ENCODE data around the gene EDIL3.

The EDIL3 gene

DNA sequence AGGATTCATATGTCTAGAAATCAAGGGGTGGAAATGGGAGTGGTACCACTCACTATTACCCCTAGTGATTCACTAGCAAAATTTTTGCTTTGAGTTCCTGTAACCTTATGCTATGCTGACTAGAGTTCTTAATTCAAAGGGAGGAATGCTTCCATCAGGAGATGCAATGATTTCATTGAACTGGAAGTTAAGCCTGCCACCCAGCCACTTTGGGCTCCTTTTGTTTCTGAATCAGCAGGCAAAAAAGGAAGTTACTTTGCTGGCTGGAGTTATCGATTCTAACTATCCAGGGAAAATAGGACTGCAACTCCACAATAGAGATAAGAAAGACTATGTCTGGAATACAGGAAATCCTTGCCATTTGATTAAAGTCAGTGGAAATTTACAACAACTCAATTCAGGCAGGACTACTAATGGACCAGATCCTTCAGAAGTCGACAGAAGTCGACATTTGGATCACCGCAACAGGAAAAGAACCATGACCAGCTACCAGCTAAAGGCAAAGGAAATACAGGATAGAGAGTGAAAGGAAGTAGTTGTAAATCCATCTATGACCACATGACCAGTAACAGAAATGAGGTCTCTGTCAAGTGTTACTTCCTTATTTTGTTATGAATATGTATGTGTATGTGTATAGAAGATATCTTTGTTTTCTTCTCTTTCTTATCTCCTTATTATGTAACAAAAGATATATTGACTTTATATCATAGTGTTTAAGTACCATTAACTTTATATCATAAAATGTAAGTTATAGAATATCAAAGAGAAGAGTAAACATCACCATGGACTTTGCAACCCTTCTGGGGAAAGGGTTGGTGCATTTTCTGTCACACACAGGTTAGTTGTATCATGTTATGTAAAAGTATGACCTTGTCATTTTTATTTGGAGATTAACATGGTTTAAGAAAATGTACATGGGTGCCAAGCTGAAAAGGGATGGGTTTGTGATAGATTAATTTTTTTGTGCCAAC is 465.3 kb downstream of the EDIL3 start:
- H3K4me3 ChIP-seq (ENCODE audit: low read depth, low read length), result no peak overlapping the region
- TF ChIP-seq CTCF (IDR thresholded peaks at IDR 0.05; ENCODE audit: low read depth, low read length), result no peak
- H3K9me3 ChIP-seq (ENCODE audit: severe bottlenecking), result no peaks in the 10 kb centered on the region

DNA sequence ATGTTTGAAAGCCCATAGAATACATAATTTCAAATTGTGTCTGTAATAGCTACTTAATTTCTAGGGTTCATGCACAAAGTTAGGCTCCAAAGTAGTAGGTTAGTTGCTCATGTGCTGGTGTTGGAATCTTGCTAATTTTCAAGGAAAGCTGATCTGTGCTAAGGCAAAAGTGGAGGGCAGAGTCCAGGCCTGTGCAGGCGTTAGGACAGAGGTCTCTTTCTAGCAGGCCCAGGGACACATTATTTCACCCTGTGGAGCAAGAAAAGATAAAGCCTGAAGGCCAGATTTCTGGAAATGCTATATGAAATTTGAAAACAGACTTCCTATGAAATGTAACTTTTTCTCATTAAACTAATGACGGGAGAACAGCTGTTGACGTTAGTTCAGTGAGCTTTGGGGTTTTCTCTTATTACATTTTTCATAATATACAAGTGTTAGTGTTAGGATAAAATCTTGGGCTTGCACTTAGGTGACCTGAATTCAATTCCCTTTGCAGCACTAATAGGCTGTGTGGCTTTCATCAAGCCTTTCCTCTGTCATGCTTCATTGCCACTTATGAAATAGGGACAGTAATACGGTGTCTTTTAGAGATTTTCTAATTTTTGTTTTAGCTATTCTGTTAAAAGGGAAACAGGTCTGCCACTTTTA is 467.3 kb downstream of the EDIL3 start:
- no peak for DNase-seq
- Histone ChIP-seq H3K27me3 (ENCODE audit: insufficient read depth, low read depth, severe bottlenecking) (no peaks in the 10 kb centered on the region), H3K36me3 (no peaks in the 10 kb centered on the region), H3K27ac (no peak overlapping the region), H3K9me3 (ENCODE audit: severe bottlenecking) (no peaks in the 10 kb centered on the region), H3K4me3 (ENCODE audit: low read depth, low read length) (no peak overlapping the region)
- TF ChIP-seq CTCF (IDR thresholded peaks at IDR 0.05; ENCODE audit: low read depth, low read length), result no peak

More for the DNA sequence above, 465.3 kb downstream of the EDIL3 start:
- Histone ChIP-seq H3K27me3 (ENCODE audit: insufficient read depth, low read depth, severe bottlenecking) (no peaks in the 10 kb centered on the region), H3K27ac (no peak overlapping the region), H3K36me3 (no peaks in the 10 kb centered on the region)
- no peak for DNase-seq

- H3K9me3 ChIP-seq (ENCODE audit: severe bottlenecking), result no peaks in the 10 kb centered on the region
- DNase-seq, result no peak
- no peak for TF ChIP-seq CTCF (IDR thresholded peaks at IDR 0.05; ENCODE audit: low read depth, low read length)
- no peaks in the 10 kb centered on the region for H3K27me3 ChIP-seq (ENCODE audit: insufficient read depth, low read depth, severe bottlenecking)
- H3K4me3 ChIP-seq (ENCODE audit: low read depth, low read length), result no peak overlapping the region
- no peak overlapping the region for H3K27ac ChIP-seq
- H3K36me3 ChIP-seq, result no peaks in the 10 kb centered on the region
Measured at GRCh38 chr5:83914662-83915418, 469.8 kb downstream of the EDIL3 start.

GRCh38 chr5:83914199-83914598 is 470.5 kb downstream of the EDIL3 start:
- Histone ChIP-seq H3K36me3 (no peaks in the 10 kb centered on the region), H3K27ac (no peak overlapping the region), H3K9me3 (ENCODE audit: severe bottlenecking) (no peaks in the 10 kb centered on the region), H3K4me3 (ENCODE audit: low read depth, low read length) (no peak overlapping the region), H3K27me3 (ENCODE audit: insufficient read depth, low read depth, severe bottlenecking) (no peaks in the 10 kb centered on the region)
- DNase-seq, result no peak
- no peak for TF ChIP-seq CTCF (IDR thresholded peaks at IDR 0.05; ENCODE audit: low read depth, low read length)

DNA sequence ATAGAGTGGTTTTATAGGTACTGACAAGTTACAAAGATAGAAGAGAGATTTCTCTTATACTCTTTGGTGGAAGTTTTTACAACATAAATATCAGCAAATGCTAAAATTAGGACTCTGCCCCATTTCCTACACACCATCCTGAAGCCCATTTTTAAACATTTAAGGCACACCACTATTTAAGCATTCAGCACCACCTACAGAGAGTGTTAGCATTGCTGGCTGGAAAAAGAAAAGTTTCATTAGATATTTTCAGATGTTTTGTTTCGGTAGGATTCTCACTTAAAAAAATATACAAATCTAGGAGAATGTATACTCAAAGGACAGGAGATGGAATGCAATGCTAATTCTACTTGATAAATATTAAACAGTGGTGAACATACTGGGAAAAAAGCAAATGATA is 471.1 kb downstream of the EDIL3 start:
- no peak for TF ChIP-seq CTCF (IDR thresholded peaks at IDR 0.05; ENCODE audit: low read depth, low read length)
- H3K27me3 ChIP-seq (ENCODE audit: insufficient read depth, low read depth, severe bottlenecking), result no peaks in the 10 kb centered on the region
- no peak overlapping the region for H3K27ac ChIP-seq
- H3K36me3 ChIP-seq, result no peaks in the 10 kb centered on the region
- no peak for DNase-seq
- no peak overlapping the region for H3K4me3 ChIP-seq (ENCODE audit: low read depth, low read length)
- H3K9me3 ChIP-seq (ENCODE audit: severe bottlenecking), result no peaks in the 10 kb centered on the region

All from WERI-Rb-1 (cell line).